Right atrium auricular region (tissue), 2 donors: ENCODE results near the gene TSSK6. TPM values are rescaled to one million over a fixed set of nuclear protein-coding genes. Genes with fewer than 3 reads are reported as not detected.

Experiments
- DNase-seq: peaks from one replicate; pipeline ENCODE4 v3.0.0-alpha.2; 2019; ENCODE audit warnings: low spot score
- H3K27ac ChIP-seq, 2 donors: fragments of 200-600 bp; sonication (generic); 1 replicate in 1 of 2; 2 replicates in 1 of 2; pipeline ENCODE4 v1.5.1; 2016 to 2019
- H3K27me3 ChIP-seq, 2 donors: fragments of 200-600 bp; sonication (generic); one replicate each; pipeline versions ENCODE4 v1.5.1 to v1.6.0; 2017 to 2019
- H3K36me3 ChIP-seq: fragments of 200-600 bp; sonication (generic); one replicate; pipeline ENCODE4 v1.5.1; 2016
- H3K4me1 ChIP-seq, 2 donors: fragments of 200-600 bp; sonication (generic); one replicate each; pipeline versions ENCODE4 v1.5.1 to v1.6.0; 2017 to 2019
- H3K4me3 ChIP-seq, 2 donors: fragments of 200-600 bp; sonication (generic); 1 replicate in 1 of 2; 2 replicates in 1 of 2; pipeline ENCODE4 v1.5.1; 2017 to 2019; ENCODE audit warnings: mild to moderate bottlenecking in 1 of 2, moderate library complexity in 1 of 2
- H3K9me3 ChIP-seq, 2 donors: fragments of 200-600 bp; sonication (generic); one replicate each; pipeline ENCODE4 v1.5.1; 2019
- CTCF ChIP-seq, 2 donors: fragments of 200-600 bp; sonication (generic); IDR thresholded peaks; one replicate each; pipeline ENCODE4 v1.5.1; 2019; ENCODE audit warnings: antibody characterized with exemption in 2 of 2
- total RNA-seq, 2 donors: library from RNA; depleted of rRNA; stranded (reverse); fragments of >200 nt; gene quantifications; one replicate each; pipeline ENCODE4 v1.1.0, GENCODE V29; 2016

TSSK6 gene
- total RNA-seq, 2 donors from 2014 or later = 1.2 to 1.3 TPM

- H3K27ac ChIP-seq = no peak overlapping the region
- H3K9me3 ChIP-seq = no peaks in the 10 kb centered on the region
- TF ChIP-seq CTCF (IDR thresholded peaks at IDR 0.05) = no peak
- no peak overlapping the region for H3K4me3 ChIP-seq
- no peaks in the 10 kb centered on the region for H3K36me3 ChIP-seq
- no peaks in the 10 kb centered on the region for H3K27me3 ChIP-seq
- no peak for DNase-seq
- peaks cover 0 to 67% of the 10 kb centered on the region in 2 donors for H3K4me1 ChIP-seq
Observed at GRCh38 chr19:19487077-19487949, 28.0 kb downstream of the TSSK6 start.

GRCh38 chr19:19486343-19487076 is 28.8 kb downstream of the TSSK6 start:
- H3K4me3 ChIP-seq = no peak overlapping the region
- no peaks in the 10 kb centered on the region for H3K36me3 ChIP-seq
- no peak overlapping the region for H3K27ac ChIP-seq
- H3K27me3 ChIP-seq = no peaks in the 10 kb centered on the region
- no peaks in the 10 kb centered on the region for H3K9me3 ChIP-seq
- H3K4me1 ChIP-seq = peaks cover 0 to 67% of the 10 kb centered on the region in 2 donors
- DNase-seq = no peak
- TF ChIP-seq CTCF (IDR thresholded peaks at IDR 0.05) = no peak

GRCh38 chr19:19485998-19486290 is 29.4 kb downstream of the TSSK6 start:
- Histone ChIP-seq H3K4me3 (no peak overlapping the region), H3K27ac (no peak overlapping the region), H3K27me3 (no peaks in the 10 kb centered on the region), H3K36me3 (no peaks in the 10 kb centered on the region), H3K4me1 (peaks cover 0 to 67% of the 10 kb centered on the region in 2 donors), H3K9me3 (no peaks in the 10 kb centered on the region)
- DNase-seq = no peak
- TF ChIP-seq CTCF (IDR thresholded peaks at IDR 0.05) = no peak

GRCh38 chr19:19485161-19485997 is 30.0 kb downstream of the TSSK6 start:
- Histone ChIP-seq H3K9me3 (no peaks in the 10 kb centered on the region), H3K27me3 (no peaks in the 10 kb centered on the region), H3K36me3 (no peaks in the 10 kb centered on the region), H3K4me3 (no peak overlapping the region), H3K4me1 (peaks cover 0 to 63% of the 10 kb centered on the region in 2 donors), H3K27ac (no peak overlapping the region)
- no peak for TF ChIP-seq CTCF (IDR thresholded peaks at IDR 0.05)
- DNase-seq = no peak

GRCh38 chr19:19482809-19483596 is 32.3 kb downstream of the TSSK6 start:
- H3K27me3 ChIP-seq = no peaks in the 10 kb centered on the region
- no peaks in the 10 kb centered on the region for H3K36me3 ChIP-seq
- H3K4me3 ChIP-seq = no peak overlapping the region
- no peak for DNase-seq
- H3K27ac ChIP-seq = no peak overlapping the region
- TF ChIP-seq CTCF (IDR thresholded peaks at IDR 0.05) = no peak
- H3K9me3 ChIP-seq = no peaks in the 10 kb centered on the region
- peaks cover 0 to 39% of the 10 kb centered on the region in 2 donors for H3K4me1 ChIP-seq
